ENCODE measurements around the gene AK2. TPM values are rescaled to one million over a fixed set of nuclear protein-coding genes. Genes with fewer than 3 reads are reported as not detected.

The AK2 gene
- total RNA-seq, 1 donor from 2014 or later, result 52.7 TPM

- H3K9me3 Mint-ChIP-seq (ENCODE audit: unreplicated experiment), result peaks cover 3% of the 10 kb centered on the region
- H3K27ac Mint-ChIP-seq (ENCODE audit: unreplicated experiment), result no peak overlapping the region
- no peaks in the 10 kb centered on the region for H3K27me3 Mint-ChIP-seq (ENCODE audit: unreplicated experiment)
- H3K36me3 Mint-ChIP-seq (ENCODE audit: unreplicated experiment), result no peaks in the 10 kb centered on the region
- peak; percentile 24 for DNase-seq
- no peaks in the 10 kb centered on the region for H3K4me1 Mint-ChIP-seq (ENCODE audit: low read depth, unreplicated experiment)
- no peak for TF ChIP-seq CTCF (IDR thresholded peaks at IDR 0.05; ENCODE audit: partially characterized antibody, unreplicated experiment)
- H3K4me3 Mint-ChIP-seq (ENCODE audit: unreplicated experiment), result no peak overlapping the region
Measured at GRCh38 chr1:33014464-33015163, 22.1 kb downstream of the AK2 start.

- no peaks in the 10 kb centered on the region for H3K27me3 Mint-ChIP-seq (ENCODE audit: unreplicated experiment)
- TF ChIP-seq CTCF (IDR thresholded peaks at IDR 0.05; ENCODE audit: partially characterized antibody, unreplicated experiment), result no peak
- DNase-seq, result no peak
- H3K36me3 Mint-ChIP-seq (ENCODE audit: unreplicated experiment), result no peaks in the 10 kb centered on the region
- no peak overlapping the region for H3K27ac Mint-ChIP-seq (ENCODE audit: unreplicated experiment)
- peaks cover 3% of the 10 kb centered on the region for H3K9me3 Mint-ChIP-seq (ENCODE audit: unreplicated experiment)
- peaks cover under 1% of the 10 kb centered on the region for H3K4me1 Mint-ChIP-seq (ENCODE audit: low read depth, unreplicated experiment)
- no peak overlapping the region for H3K4me3 Mint-ChIP-seq (ENCODE audit: unreplicated experiment)
Measured at GRCh38 chr1:33013791-33014190, 22.9 kb downstream of the AK2 start.

- no peak for DNase-seq
- no peaks in the 10 kb centered on the region for H3K36me3 Mint-ChIP-seq (ENCODE audit: unreplicated experiment)
- H3K27ac Mint-ChIP-seq (ENCODE audit: unreplicated experiment), result no peak overlapping the region
Measured at GRCh38 chr1:33012165-33012564, 24.5 kb downstream of the AK2 start.

GRCh38 chr1:33010932-33011731 lies 25.6 kb downstream of the AK2 start:
- no peak for DNase-seq
- Mint-ChIP-seq H3K9me3 (ENCODE audit: unreplicated experiment) (peaks cover 3% of the 10 kb centered on the region), H3K27me3 (ENCODE audit: unreplicated experiment) (peaks cover 1% of the 10 kb centered on the region), H3K27ac (ENCODE audit: unreplicated experiment) (no peak overlapping the region), H3K4me3 (ENCODE audit: unreplicated experiment) (no peak overlapping the region), H3K4me1 (ENCODE audit: low read depth, unreplicated experiment) (peaks cover 9% of the 10 kb centered on the region), H3K36me3 (ENCODE audit: unreplicated experiment) (no peaks in the 10 kb centered on the region)
- no peak for TF ChIP-seq CTCF (IDR thresholded peaks at IDR 0.05; ENCODE audit: partially characterized antibody, unreplicated experiment)

More at GRCh38 chr1:33012165-33012564, 24.5 kb downstream of the AK2 start:
- peaks cover 3% of the 10 kb centered on the region for H3K9me3 Mint-ChIP-seq (ENCODE audit: unreplicated experiment)
- peaks cover 1% of the 10 kb centered on the region for H3K27me3 Mint-ChIP-seq (ENCODE audit: unreplicated experiment)
- no peak for TF ChIP-seq CTCF (IDR thresholded peaks at IDR 0.05; ENCODE audit: partially characterized antibody, unreplicated experiment)
- H3K4me1 Mint-ChIP-seq (ENCODE audit: low read depth, unreplicated experiment), result peaks cover 5% of the 10 kb centered on the region
- no peak overlapping the region for H3K4me3 Mint-ChIP-seq (ENCODE audit: unreplicated experiment)

- Mint-ChIP-seq H3K4me1 (ENCODE audit: low read depth, unreplicated experiment) (peaks cover 9% of the 10 kb centered on the region), H3K4me3 (ENCODE audit: unreplicated experiment) (no peak overlapping the region), H3K9me3 (ENCODE audit: unreplicated experiment) (peaks cover 3% of the 10 kb centered on the region), H3K27me3 (ENCODE audit: unreplicated experiment) (peaks cover 1% of the 10 kb centered on the region), H3K36me3 (ENCODE audit: unreplicated experiment) (no peaks in the 10 kb centered on the region), H3K27ac (ENCODE audit: unreplicated experiment) (no peak overlapping the region)
- no peak for DNase-seq
- TF ChIP-seq CTCF (IDR thresholded peaks at IDR 0.05; ENCODE audit: partially characterized antibody, unreplicated experiment), result no peak
Measured at GRCh38 chr1:33009561-33009960, 27.1 kb downstream of the AK2 start.
